HG03045 (cell line): ENCODE data around the gene CDH13.

ENCODE experiments used
- ATAC-seq: cut with Tn5 transposase; IDR thresholded peaks from one replicate; pipeline ENCODE4 v1.9.1; 2021; ENCODE audit warnings: mild to moderate bottlenecking, moderate library complexity; ENCODE audit not compliant: unreplicated experiment

The CDH13 gene

GRCh38 chr16:83205896-83206295 lies 579.1 kb downstream of the CDH13 start:
- no peak for ATAC-seq

- no peak for ATAC-seq
These were observed 579.7 kb downstream of the CDH13 start for GRCh38 chr16:83206426-83206825.

- no peak for ATAC-seq
These were observed 584.9 kb downstream of the CDH13 start for GRCh38 chr16:83211711-83212110.

- no peak for ATAC-seq
These were observed 585.6 kb downstream of the CDH13 start for GRCh38 chr16:83212301-83212841.

DNA sequence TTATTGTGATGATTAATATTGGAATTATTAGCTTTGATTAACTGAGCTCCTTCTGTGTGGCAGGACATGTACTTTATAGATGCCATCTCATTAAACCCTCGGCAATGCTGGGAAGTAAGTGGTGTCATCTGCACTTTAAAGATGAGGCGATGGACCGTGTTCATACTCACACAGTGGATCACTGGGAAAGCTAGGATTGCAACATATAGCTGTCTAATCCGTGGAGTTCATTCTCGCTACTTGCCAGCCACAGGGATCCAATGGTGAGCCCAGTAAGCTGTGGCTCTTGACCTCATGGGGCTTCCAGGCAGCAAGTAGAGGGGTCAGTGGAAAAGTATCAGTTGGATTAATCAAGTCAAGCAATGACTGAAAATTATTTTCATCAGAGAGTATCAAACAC lies 587.9 kb downstream of the CDH13 start:
- ATAC-seq: no peak

DNA sequence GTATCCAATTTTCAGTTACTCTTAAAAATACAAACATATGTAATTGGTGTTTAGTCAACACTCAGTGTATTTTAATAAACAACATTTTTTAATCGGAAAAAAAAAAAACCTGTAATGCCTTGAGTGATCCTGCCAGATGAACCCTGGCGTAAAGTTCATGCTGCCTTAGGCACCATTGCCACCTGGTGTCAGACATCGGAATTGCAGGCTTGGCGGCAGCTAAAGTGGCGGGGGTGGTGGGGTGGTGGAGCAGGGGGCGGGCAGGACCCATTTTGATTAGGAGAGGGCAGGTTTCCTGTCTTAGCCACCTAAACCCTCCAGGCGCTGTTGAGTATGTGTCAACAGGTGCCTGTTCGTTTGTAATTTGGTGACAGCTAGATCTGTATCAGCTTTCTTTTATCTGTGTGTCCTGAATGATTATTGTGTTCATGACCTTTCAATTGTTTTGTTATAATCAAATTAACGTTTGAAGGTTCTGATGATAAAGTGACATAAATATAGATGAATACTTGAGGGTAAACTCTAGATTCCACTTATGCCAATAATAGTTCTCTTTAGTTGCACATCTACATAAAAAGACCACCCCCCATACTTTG lies 588.7 kb downstream of the CDH13 start:
- ATAC-seq: no peak

GRCh38 chr16:83219285-83219684 lies 592.5 kb downstream of the CDH13 start:
- ATAC-seq: no peak

DNA sequence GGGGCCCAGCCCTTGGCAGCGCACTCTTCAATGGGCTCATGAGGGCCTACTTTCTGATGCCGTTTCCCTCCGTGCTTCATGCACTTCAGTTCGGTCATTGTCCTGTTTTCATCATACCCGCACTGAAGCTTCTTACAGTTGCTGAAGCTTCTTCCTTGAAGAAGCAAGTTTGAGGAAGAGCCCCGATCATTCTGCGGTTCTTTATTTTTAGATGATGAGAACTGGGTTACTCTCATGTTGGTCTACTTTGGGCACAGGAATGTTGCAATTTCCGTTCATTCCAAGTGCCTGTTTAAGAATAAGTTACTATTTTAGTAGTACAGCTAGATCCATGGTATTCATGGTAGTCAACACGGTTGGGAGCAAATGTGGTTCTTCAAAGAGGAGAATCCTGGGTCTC lies 593.3 kb downstream of the CDH13 start:
- no peak for ATAC-seq

DNA sequence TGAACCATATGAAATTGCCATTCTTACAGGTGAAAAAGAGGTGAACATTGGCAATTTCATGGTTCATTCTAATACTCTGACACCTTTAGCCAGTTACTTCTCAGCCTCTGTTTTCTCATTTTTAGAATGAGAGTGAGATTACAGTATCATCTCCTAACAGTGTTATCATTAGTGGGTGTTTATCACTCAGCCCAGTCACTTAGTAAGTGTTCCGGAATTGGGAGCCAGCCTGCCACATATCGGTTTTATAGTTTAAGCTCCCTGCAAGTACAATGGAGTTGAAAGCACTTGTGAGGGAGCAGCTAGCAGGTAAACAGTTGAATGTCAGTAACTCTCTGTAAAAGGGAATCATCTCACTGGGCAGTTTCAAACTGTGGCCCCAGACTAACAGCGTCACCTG lies 597.9 kb downstream of the CDH13 start:
- ATAC-seq: no peak

DNA sequence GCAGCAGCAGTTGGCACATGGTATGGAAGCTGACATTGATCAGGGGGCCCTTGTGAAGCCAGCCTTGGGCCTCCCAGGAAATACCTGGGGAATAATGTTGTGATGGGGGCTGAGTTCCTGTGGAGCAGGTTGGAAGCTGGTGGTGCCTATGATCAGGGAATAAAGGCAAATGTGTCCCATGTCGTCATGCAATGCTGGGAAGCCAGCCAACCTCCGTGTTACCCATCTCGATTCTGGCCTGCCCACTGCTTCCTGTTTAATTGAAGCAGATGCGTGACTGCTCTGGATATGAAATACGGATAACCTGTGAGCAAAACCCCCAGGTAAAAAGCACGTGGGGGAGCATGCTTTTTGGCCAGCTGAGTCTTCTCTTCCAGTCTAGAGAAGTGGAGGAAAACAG lies 600.6 kb downstream of the CDH13 start:
- ATAC-seq: no peak

DNA sequence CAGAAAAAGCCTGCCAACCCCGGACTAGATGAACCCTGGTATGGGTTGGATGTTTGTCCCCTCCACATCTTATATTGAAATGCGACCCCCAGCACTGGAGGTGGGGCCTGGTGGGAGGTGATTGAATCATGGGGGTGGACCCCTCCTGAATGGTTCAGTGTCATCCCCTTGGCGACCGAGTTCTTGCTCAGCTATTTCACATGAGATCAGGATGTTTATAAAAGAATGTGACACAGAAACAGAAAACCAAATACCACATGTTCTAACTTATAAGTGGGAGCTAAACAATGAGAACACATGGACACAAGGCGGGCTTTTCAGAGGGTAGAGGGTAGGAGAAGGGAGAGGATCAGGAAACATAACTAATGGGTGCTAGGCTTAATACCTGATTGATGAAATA lies 605.0 kb downstream of the CDH13 start:
- no peak for ATAC-seq

- ATAC-seq: no peak
These were observed 606.4 kb downstream of the CDH13 start for GRCh38 chr16:83233153-83233552.

GRCh38 chr16:83238949-83239691 lies 612.4 kb downstream of the CDH13 start:
- no peak for ATAC-seq

- ATAC-seq: no peak
These were observed 617.3 kb downstream of the CDH13 start for GRCh38 chr16:83244057-83244456.

- ATAC-seq: no peak
These were observed 618.3 kb downstream of the CDH13 start for GRCh38 chr16:83245061-83245460.

DNA sequence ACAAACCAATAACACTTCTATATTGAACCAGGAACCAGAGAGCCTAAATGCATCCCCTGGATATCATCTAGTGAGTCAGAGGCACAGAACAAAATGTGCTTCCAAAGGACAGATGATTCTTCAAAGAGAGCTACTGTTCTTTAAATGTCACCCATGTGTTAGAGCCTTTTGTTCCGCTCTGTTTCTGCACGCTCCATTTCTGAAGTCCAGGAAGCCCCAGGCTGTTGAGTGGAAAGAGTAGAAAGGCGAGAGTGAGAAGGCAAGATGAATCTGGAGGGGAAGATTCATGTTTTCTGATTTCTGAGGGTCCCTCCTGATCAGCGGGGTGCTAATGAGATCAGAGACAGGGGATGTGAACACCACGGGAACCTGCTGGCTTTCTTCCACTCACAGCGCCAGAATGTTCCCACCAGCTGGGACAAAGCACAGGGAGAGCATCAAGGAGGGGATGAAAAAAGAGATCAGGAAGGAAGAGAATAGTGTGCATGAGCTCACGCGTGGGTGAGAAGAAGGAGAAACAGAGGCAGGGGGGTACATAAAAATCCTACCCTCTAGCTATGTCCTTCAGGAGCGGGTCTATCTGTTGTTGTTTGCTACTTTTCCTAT lies 621.1 kb downstream of the CDH13 start:
- ATAC-seq: no peak

GRCh38 chr16:83248735-83249463 lies 622.1 kb downstream of the CDH13 start:
- ATAC-seq: no peak

- no peak for ATAC-seq
These were observed 626.8 kb downstream of the CDH13 start for GRCh38 chr16:83253521-83253920.

DNA sequence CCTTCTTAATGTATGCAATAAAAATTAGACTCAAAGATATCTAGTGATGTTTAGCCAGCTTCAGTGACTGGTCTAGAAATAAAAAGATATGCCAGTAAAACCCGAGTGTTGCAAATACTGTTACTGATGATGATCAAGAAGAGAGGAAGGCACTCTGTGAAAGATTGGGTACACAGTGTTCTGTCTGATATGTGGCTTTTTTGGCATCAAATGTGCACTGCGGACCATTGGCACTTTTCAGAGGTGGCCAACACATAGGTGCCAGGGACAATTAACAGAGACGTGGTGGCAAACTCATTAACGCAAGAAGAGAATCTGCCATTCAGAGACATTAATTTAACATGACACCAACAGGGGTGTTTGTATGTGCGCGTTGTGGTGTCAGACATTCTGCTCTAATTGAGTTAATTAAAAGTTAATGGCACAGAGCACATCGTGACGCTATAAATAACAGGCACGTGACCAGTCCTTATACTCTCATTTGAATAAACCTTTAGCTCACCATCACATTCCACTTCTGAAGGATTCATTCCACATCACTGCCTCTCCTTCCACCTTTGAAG lies 631.7 kb downstream of the CDH13 start:
- no peak for ATAC-seq

DNA sequence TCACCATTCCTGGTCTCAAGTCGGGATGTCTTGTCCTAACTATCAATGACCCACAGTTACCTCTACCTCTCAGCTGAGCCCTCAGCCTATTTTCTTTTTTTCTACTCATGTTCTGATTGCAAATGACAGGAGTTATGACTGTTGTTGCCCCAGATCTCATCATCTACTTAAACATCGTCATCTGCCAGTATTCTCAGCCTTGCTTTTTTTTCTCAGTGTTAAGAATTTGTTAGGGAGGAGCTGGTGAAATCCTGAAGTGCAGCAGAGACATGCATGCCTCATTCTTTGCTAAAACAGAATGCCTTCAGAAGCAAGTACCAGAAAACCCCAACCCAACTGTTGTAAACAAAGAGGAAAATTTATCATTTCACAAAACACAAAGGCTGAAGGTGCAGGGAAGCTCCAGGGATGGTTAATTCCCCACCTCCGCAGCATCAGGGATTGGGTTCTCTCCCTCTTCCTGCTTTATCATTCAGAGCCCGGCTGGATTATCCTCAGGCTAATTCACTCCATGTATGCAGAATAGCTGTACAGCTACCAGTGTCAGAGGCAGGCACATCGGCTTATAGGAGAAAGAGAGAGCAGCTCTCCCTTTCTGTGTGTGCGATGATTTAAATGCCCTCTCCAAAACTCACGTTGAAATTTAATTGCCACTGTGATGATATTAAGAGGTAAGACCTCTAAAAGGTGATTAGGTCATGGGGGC lies 640.2 kb downstream of the CDH13 start:
- ATAC-seq: no peak
